Transverse colon (tissue), 4 donors: Measurements from ENCODE around the gene GRB2.

Experiments used
- CTCF ChIP-seq, 5 experiments: fragments of 200-600 bp in 3 of 5; fragments of 450-650 bp in 2 of 5; sonication (generic) in 3 of 5; IDR thresholded peaks; 1 replicate in 2 of 5; 2 replicates in 3 of 5; pipeline ENCODE4 v1.5.1; 2016 to 2017; ENCODE audit warnings: antibody characterized with exemption in 5 of 5, inconsistent platforms in 3 of 5, mild to moderate bottlenecking in 2 of 5, moderate library complexity in 1 of 5
- POLR2AphosphoS5 ChIP-seq, 3 donors: sonication (generic); formaldehyde crosslinking; IDR thresholded peaks; one replicate each; pipeline ENCODE4 v1.6.1; 2016; ENCODE audit warnings: antibody characterized with exemption in 3 of 3

GRCh38 chr17:75440738-75441448 lies 35.4 kb upstream of the GRB2 start:
- no peak for TF ChIP-seq POLR2AphosphoS5 (IDR thresholded peaks at IDR 0.05)
- no peak for TF ChIP-seq CTCF (IDR thresholded peaks at IDR 0.05)
